D721Med (cell line): Measurements from ENCODE around the gene PCED1B.

Experiments
- DNase-seq: peaks from one replicate; pipeline ENCODE4 v3.0.0; 2011; ENCODE audit warnings: low spot score; ENCODE audit not compliant: insufficient read length
- FAIRE-seq: peaks from 2 replicates; lab custom pipeline; 2011; peaks lifted over from hg19 to GRCh38; lab: Jason Lieb, UNC
- CTCF ChIP-seq: IDR thresholded peaks from 2 replicates; pipeline ENCODE4 v1.5.1; 2012; ENCODE audit warnings: mild to moderate bottlenecking, control low read depth; ENCODE audit not compliant: insufficient read depth; ENCODE audit errors: missing control alignments

Gene PCED1B

GRCh38 chr12:47102845-47103651 lies 23.6 kb downstream of the PCED1B start:
- no peak for TF ChIP-seq CTCF
- DNase-seq (no peak), FAIRE-seq (no peak)

DNA sequence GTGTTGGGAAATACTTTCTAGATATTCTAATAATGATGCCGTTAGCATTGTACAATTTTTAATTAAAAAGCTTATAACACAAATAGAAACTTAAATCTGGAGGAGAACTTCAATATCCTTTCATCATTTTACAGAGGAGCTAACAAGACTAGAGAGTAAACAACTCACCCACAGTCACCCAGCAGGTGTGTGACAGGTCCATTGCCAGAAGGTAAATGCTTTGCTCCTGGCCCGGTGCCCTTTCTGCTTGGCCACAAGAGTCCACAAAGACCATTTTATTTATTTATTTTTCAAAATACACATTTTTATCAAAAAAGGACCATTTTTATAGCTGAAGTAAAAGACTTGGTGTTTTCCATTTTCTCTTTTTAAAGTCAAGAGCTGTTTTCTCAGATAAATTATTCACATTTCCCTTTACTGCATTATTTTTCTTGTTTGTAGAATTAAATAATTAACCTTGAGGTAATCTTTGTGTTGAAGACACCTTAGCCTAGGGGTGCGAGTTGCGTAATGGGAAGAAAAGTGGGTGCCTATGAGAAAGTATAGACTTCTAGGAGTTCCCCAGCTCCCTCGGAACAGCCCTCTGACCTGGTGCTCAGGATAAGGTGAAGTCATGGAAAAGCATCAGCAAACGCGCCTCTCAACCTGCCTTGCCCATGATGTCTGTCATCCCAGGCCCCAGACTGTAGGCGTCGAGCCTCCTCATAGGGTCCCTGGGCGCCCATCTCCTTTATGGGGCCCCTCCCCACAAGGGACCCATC lies 26.7 kb downstream of the PCED1B start:
- FAIRE-seq: no peak

DNA sequence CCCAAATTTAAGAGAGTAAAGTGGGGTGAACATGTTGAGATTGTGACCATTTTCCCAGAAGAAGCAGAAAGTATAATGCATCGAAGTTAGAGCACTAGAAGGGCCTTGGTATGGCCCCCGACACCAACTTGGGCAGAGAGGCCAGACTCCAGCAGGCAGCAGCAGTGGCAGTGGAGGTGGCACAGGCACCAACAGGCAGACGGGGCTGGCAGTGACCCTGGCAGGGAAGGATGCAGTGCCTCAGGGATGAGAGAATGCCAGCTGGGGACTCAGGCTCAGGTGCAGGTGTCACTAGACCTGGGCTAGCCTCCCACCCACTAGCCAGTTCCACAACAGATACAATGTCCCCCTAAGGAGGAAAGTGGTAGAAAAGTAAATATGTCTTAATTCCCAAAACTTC lies 28.0 kb downstream of the PCED1B start:
- no peak for FAIRE-seq
- TF ChIP-seq CTCF: no peak
- DNase-seq: no peak

More for the DNA sequence above, 26.7 kb downstream of the PCED1B start:
- no peak for TF ChIP-seq CTCF
- no peak for DNase-seq

DNA sequence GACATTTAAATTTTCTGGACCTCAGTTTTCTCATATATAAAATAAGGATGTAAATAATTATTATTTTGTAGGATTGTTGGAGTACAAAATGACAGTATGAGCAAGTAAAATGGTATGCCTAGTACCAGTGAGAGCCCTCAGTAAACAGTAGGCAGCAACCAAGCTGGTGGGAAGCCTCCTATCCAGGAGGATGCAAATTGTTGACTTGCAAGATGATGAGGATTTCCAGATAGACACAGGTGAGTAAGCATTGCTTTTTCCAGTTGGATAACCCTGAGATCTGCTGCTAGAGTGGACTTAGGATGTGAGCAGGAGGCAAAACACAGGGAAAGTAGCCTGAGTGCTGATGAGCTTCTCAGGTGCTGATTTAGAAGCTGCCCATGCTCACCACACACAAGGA lies 28.5 kb downstream of the PCED1B start:
- DNase-seq (no peak), FAIRE-seq (no peak)
- TF ChIP-seq CTCF: no peak

DNA sequence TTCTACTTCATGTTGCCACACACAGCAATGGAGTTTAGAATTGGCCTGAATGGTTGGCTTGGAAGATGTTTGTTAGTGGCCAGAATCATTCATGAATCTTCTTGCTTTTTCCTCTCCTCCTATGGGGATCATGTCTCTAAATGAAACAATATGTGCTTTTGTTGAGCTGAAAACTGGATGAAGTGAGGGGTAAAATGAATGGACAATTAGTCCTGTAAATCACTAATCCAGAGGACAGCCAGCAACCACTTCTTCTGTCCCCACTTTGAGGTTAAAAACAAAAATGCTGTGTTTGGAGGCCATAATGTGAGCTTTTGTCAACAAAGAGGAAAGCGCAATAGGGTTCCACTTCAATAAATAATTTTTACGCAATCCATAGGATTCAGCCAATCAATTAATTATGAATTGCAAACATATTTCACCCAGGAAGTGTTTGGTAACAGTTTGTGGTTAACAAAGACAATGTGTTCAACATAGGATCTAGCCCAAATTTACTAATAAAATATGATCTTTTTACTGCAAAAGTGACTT lies 30.7 kb downstream of the PCED1B start:
- DNase-seq (no peak), FAIRE-seq (no peak)
- TF ChIP-seq CTCF: no peak

- no peak for FAIRE-seq
- TF ChIP-seq CTCF: no peak
Measured at GRCh38 chr12:47110718-47111391, 31.4 kb downstream of the PCED1B start.

More at GRCh38 chr12:47110718-47111391, 31.4 kb downstream of the PCED1B start:
- no peak for DNase-seq
